Left lung (tissue), 10 donors: ENCODE results near the gene PTH1R. TPM values are rescaled to one million over a fixed set of nuclear protein-coding genes. Genes with fewer than 3 reads are reported as not detected.
"Not testable (repeated sequence)": the region's sequence is repeated elsewhere in the genome, so short reads cannot be mapped to it uniquely, and the experiment has no call there.

Experiments
- ATAC-seq: fragments of 200-7000 bp; cut with Tn5 transposase; one replicate; pipeline ENCODE4 v1.9.1; 2020; ENCODE audit warnings: moderate library complexity
- DNase-seq, 4 donors: peaks; one replicate each; pipeline ENCODE4 v3.0.0-alpha.2; 2013 to 2020
- H3K27ac ChIP-seq, 2 donors: fragments of 200-600 bp; sonication (generic) in 1 of 2; one replicate each; pipeline versions ENCODE4 v1.5.0 to v1.8.0; 2020 to 2021
- H3K27me3 ChIP-seq, 2 donors: fragments of 200-600 bp; sonication (generic) in 1 of 2; one replicate each; pipeline versions ENCODE4 v1.5.0 to v1.8.0; 2020 to 2021
- H3K36me3 ChIP-seq, 2 donors: fragments of 200-600 bp; sonication (generic) in 1 of 2; one replicate each; pipeline versions ENCODE4 v1.5.0 to v1.8.0; 2020 to 2021
- H3K4me1 ChIP-seq, 2 donors: fragments of 200-600 bp; one replicate each; pipeline ENCODE4 v1.8.0; 2021
- H3K4me3 ChIP-seq, 2 donors: fragments of 200-600 bp; sonication (generic) in 1 of 2; one replicate each; pipeline versions ENCODE4 v1.5.0 to v1.8.0; 2020 to 2021; ENCODE audit warnings: mild to moderate bottlenecking in 1 of 2
- H3K9me3 ChIP-seq, 2 donors: fragments of 200-600 bp; sonication (generic) in 1 of 2; one replicate each; pipeline versions ENCODE4 v1.5.0 to v1.8.0; 2020 to 2021
- CTCF ChIP-seq, 2 donors: fragments of 200-600 bp; sonication (generic) in 1 of 2; IDR thresholded peaks; one replicate each; pipeline versions ENCODE4 v1.5.0 to v1.8.0; 2021; ENCODE audit warnings: antibody characterized with exemption in 2 of 2
- intact Hi-C, 2 donors: fragments of 100-400 bp; cut with DNase I; formaldehyde crosslinking; loops; one replicate each; pipeline versions ENCODE4 v1.11.2 to v1.14.2; 2022
- polyA plus RNA-seq, 6 donors: library from polyadenylated mRNA; unstranded; fragments of 120-200 nt; gene quantifications; one replicate each; pipeline ENCODE4 v1.2.1, GENCODE V29; 2013; ENCODE audit not compliant: insufficient read length in 6 of 6
- total RNA-seq, 2 donors: library from RNA; stranded (reverse); fragmentation: NEBNext Ultra II Directional; extraction: Animal tissue kit (Norgen Biotek cat#: 25700); gene quantifications; one replicate each; pipeline ENCODE4 v1.2.1, GENCODE V29; 2021
- donor health status: DM: no; HTN: yes; CAD: no.
- donor health status: DM: no; HTN: no; CAD: no.

The PTH1R gene
- total and polyA plus RNA-seq, 8 donors = 12.0 to 131 (median 73.6) TPM

- no peaks in the 10 kb centered on the region for H3K9me3 ChIP-seq
- H3K27ac ChIP-seq = no peak overlapping the region
- DNase-seq (peak in 1 of 4 donors; percentile 28), ATAC-seq (no peak)
- H3K4me3 ChIP-seq = no peak overlapping the region
- peaks cover 12 to 15% of the 10 kb centered on the region in 2 donors for H3K4me1 ChIP-seq
- no peak for TF ChIP-seq CTCF (IDR thresholded peaks at IDR 0.05)
- H3K27me3 ChIP-seq = no peaks in the 10 kb centered on the region
- intact Hi-C loops = no loop called here
- H3K36me3 ChIP-seq = peaks cover 0 to 1% of the 10 kb centered on the region in 2 donors
Observed at GRCh38 chr3:46910166-46910760, 32.7 kb downstream of the PTH1R start.

GRCh38 chr3:46910914-46911313 lies 33.4 kb downstream of the PTH1R start:
- peaks cover 12 to 15% of the 10 kb centered on the region in 2 donors for H3K4me1 ChIP-seq
- H3K36me3 ChIP-seq, H3K27me3 ChIP-seq, H3K27ac ChIP-seq, H3K9me3 ChIP-seq, ATAC-seq, DNase-seq, H3K4me3 ChIP-seq, intact Hi-C loops: not testable (repeated sequence)

- Histone ChIP-seq H3K36me3 (peaks cover 0 to 27% of the 10 kb centered on the region in 2 donors), H3K9me3 (no peaks in the 10 kb centered on the region), H3K27ac (no peak overlapping the region), H3K4me1 (peaks cover 12 to 15% of the 10 kb centered on the region in 2 donors), H3K4me3 (no peak overlapping the region), H3K27me3 (no peaks in the 10 kb centered on the region)
- intact Hi-C loops = no loop called here
- DNase-seq (no peak), ATAC-seq (no peak)
- no peak for TF ChIP-seq CTCF (IDR thresholded peaks at IDR 0.05)
Observed at GRCh38 chr3:46912986-46913385, 35.5 kb downstream of the PTH1R start.

GRCh38 chr3:46913644-46914043 lies 36.1 kb downstream of the PTH1R start:
- H3K9me3 ChIP-seq = no peaks in the 10 kb centered on the region
- peak in 1 of 4 donors; percentile 23 for DNase-seq
- intact Hi-C loops = no loop called here
- no peaks in the 10 kb centered on the region for H3K27me3 ChIP-seq
- no peak for ATAC-seq
- peaks cover 0 to 34% of the 10 kb centered on the region in 2 donors for H3K36me3 ChIP-seq
- no peak for TF ChIP-seq CTCF (IDR thresholded peaks at IDR 0.05)
- no peak overlapping the region for H3K4me3 ChIP-seq
- H3K27ac ChIP-seq = no peak overlapping the region
- H3K4me1 ChIP-seq = peaks cover 10 to 12% of the 10 kb centered on the region in 2 donors

- TF ChIP-seq CTCF (IDR thresholded peaks at IDR 0.05) = no peak
Observed at GRCh38 chr3:46914849-46915248, 37.3 kb downstream of the PTH1R start.

More at GRCh38 chr3:46914849-46915248, 37.3 kb downstream of the PTH1R start:
- Histone ChIP-seq H3K27ac (no peak overlapping the region), H3K4me1 (peaks cover under 1 to 1% of the 10 kb centered on the region in 2 donors), H3K27me3 (no peaks in the 10 kb centered on the region), H3K36me3 (peaks cover 0 to 46% of the 10 kb centered on the region in 2 donors), H3K4me3 (no peak overlapping the region), H3K9me3 (no peaks in the 10 kb centered on the region)
- DNase-seq (no peak), ATAC-seq (peak; percentile 41)
- intact Hi-C loops = no loop called here
